ENCODE measurements around the gene SLC29A2. TPM values are rescaled to one million over a fixed set of nuclear protein-coding genes. Genes with fewer than 3 reads are reported as not detected.
A peak's percentile ranks its signal among the peaks of the same experiment; 100 is the strongest.

SLC29A2 gene
- total RNA-seq, 1 donor = under 0.01 TPM

DNA sequence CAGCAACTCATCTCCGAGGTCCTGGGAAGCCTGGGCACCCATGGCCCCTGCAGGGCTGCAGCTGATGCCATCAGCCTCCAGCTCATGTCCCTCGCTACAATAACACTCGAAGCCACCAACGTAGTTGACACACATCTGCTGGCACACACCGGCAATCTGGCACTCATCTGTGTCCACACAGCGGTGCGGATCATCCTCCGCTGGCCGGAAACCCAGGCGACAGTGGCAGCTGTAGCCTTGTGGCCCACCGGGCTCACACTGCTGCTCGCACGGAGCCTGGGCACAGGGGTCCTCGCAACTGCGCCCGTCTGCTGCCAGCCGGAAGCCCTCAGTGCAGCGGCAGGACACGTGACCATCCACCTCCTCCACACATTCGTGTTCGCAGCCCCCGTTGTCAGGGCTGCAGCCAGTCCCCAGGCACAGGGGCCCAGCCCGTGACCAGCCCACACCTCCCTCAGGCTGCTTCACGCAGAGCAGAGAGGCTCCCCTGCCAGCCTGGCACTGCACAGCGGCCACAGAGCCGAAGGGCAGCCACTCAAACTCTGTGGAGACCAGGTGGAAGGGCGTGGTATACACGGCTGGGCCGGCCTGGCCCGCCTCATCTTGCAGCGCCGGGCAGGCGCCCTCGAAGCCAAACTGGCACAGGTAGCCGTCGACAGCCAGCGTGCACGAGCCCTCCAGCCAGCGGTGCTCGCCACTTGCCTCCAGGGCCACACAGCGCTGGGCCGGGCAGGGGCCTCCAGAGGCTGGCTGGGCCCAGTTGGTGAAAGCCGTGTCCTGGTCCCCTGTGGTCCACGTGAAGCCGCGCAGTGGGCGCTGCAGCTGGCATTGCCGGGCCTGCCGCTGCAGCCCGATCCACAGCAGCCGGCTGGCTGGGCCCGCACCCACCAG, 55.4 kb downstream of the SLC29A2 start:
- peak; percentile 77 for DNase-seq (ENCODE audit: insufficient read length, low spot score, missing footprints)
- H3K27ac ChIP-seq (ENCODE audit: low read depth, low read length) = peak overlapping the region; percentile 94
- H3K4me3 ChIP-seq (ENCODE audit: insufficient read depth, low read length) = peak overlapping the region; percentile 75
- peaks cover 33% of the 10 kb centered on the region for H3K79me2 ChIP-seq (ENCODE audit: insufficient read depth, low read length)
- peaks cover 25% of the 10 kb centered on the region for H4K20me1 ChIP-seq (ENCODE audit: insufficient read depth, low read length)
- H3K4me2 ChIP-seq (ENCODE audit: insufficient read depth, low read length) = peak overlapping the region; percentile 96
- no peaks in the 10 kb centered on the region for H3K36me3 ChIP-seq (ENCODE audit: insufficient read depth, low read length)
- TF ChIP-seq, protein P1, sequence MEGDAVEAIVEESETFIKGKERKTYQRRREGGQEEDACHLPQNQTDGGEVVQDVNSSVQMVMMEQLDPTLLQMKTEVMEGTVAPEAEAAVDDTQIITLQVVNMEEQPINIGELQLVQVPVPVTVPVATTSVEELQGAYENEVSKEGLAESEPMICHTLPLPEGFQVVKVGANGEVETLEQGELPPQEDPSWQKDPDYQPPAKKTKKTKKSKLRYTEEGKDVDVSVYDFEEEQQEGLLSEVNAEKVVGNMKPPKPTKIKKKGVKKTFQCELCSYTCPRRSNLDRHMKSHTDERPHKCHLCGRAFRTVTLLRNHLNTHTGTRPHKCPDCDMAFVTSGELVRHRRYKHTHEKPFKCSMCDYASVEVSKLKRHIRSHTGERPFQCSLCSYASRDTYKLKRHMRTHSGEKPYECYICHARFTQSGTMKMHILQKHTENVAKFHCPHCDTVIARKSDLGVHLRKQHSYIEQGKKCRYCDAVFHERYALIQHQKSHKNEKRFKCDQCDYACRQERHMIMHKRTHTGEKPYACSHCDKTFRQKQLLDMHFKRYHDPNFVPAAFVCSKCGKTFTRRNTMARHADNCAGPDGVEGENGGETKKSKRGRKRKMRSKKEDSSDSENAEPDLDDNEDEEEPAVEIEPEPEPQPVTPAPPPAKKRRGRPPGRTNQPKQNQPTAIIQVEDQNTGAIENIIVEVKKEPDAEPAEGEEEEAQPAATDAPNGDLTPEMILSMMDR (IDR thresholded peaks at IDR 0.05; ENCODE audit: extremely low read depth, low read depth, low read length) = no peak
- no peaks in the 10 kb centered on the region for H3K27me3 ChIP-seq (ENCODE audit: insufficient read depth, low read length)
- no peak overlapping the region for H2AFZ ChIP-seq (ENCODE audit: low read length)
- no peaks in the 10 kb centered on the region for H3K9me3 ChIP-seq (ENCODE audit: low read depth, low read length)
- peaks cover 59% of the 10 kb centered on the region for H3K4me1 ChIP-seq (ENCODE audit: insufficient read depth, low read length)

DNA sequence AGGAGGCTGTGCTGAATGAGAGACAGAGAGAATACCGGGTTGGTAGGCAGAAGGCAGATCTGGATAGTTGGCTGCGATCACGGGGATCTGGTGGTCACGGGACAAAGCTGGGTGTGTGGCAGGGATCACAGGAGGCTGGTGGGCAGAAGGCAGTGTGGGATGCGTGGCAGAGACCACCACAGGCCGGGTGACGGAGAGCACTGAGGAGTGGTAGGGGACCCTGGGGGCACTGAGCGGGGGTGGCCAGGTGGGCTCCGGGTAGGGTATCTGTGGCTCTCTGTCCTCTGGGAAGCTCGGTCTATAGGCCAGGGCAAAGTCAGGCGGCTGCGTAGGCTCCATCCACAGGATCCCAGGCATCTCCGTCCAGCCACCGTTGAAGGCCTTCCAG, 56.1 kb downstream of the SLC29A2 start:
- Histone ChIP-seq H3K9me3 (ENCODE audit: low read depth, low read length) (no peaks in the 10 kb centered on the region), H3K27ac (ENCODE audit: low read depth, low read length) (peak overlapping the region; percentile 94), H3K4me2 (ENCODE audit: insufficient read depth, low read length) (peak overlapping the region; percentile 96), H3K36me3 (ENCODE audit: insufficient read depth, low read length) (no peaks in the 10 kb centered on the region), H3K4me3 (ENCODE audit: insufficient read depth, low read length) (peak overlapping the region; percentile 75), H2AFZ (ENCODE audit: low read length) (no peak overlapping the region), H4K20me1 (ENCODE audit: insufficient read depth, low read length) (peaks cover 25% of the 10 kb centered on the region), H3K4me1 (ENCODE audit: insufficient read depth, low read length) (peaks cover 59% of the 10 kb centered on the region), H3K27me3 (ENCODE audit: insufficient read depth, low read length) (no peaks in the 10 kb centered on the region), H3K79me2 (ENCODE audit: insufficient read depth, low read length) (peaks cover 33% of the 10 kb centered on the region)
- TF ChIP-seq, protein P1 (IDR thresholded peaks at IDR 0.05; ENCODE audit: extremely low read depth, low read depth, low read length) = no peak
- DNase-seq (ENCODE audit: insufficient read length, low spot score, missing footprints) = peak; percentile 70

DNA sequence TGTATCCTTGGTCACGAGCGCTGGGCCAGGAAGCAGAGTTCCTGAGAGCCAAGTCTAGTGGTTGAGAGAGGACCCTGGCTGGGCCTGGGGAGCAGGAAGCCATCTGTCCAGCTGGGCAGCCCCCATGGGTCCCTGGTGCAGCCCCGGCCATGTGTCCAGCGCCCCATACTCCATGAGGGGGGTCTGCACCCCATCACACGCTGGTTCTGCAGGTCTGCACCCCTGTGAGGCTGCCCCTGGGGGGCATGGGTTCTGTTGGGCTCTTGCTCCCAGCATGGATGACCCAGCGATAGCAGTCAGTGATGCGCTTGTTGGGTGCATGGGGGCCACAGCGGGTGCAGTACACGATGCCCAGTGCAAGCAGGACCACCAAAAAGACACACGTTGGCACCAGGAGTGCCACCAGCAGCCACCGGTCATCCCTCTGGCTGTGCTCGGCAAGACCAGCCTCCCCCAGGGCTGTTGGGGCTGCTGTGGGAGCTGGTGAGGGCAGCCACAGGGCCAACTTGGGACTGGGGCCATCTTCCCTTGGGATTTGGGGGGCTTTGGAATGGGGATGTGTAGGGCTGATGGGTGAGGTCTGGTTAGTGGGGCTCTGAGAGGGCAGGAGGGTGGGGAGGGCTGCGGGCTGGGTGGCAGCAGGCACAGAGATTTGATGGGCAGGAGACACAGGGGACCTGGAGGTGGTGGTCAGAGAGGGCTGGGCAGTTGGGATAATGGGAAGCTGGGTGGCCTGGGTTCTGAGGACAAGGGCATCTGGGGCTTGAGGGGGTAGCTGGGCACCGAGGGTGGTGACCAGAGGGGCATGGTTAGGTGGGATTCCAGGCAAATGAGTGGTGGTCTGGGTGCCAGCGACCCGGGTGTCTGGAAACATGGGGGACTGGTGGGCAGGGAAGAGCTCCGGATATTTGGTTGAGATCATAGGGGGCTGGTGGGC, 56.7 kb downstream of the SLC29A2 start:
- Histone ChIP-seq H3K79me2 (ENCODE audit: insufficient read depth, low read length) (peaks cover 33% of the 10 kb centered on the region), H4K20me1 (ENCODE audit: insufficient read depth, low read length) (peaks cover 25% of the 10 kb centered on the region), H3K27ac (ENCODE audit: low read depth, low read length) (peak overlapping the region; percentile 94), H3K36me3 (ENCODE audit: insufficient read depth, low read length) (no peaks in the 10 kb centered on the region), H3K4me3 (ENCODE audit: insufficient read depth, low read length) (peak overlapping the region; percentile 75), H3K9me3 (ENCODE audit: low read depth, low read length) (no peaks in the 10 kb centered on the region), H3K4me1 (ENCODE audit: insufficient read depth, low read length) (peaks cover 59% of the 10 kb centered on the region), H3K27me3 (ENCODE audit: insufficient read depth, low read length) (no peaks in the 10 kb centered on the region), H3K4me2 (ENCODE audit: insufficient read depth, low read length) (peak overlapping the region; percentile 96), H2AFZ (ENCODE audit: low read length) (no peak overlapping the region)
- peak; percentile 78 for DNase-seq (ENCODE audit: insufficient read length, low spot score, missing footprints)
- TF ChIP-seq, protein P1 (IDR thresholded peaks at IDR 0.05; ENCODE audit: extremely low read depth, low read depth, low read length) = no peak
